HG03460 (cell line): ENCODE measurements around the gene MDH1.
"Not testable (repeated sequence)": the region's sequence is repeated elsewhere in the genome, so short reads cannot be mapped to it uniquely, and the experiment has no call there.

Experiments
- ATAC-seq: cut with Tn5 transposase; IDR thresholded peaks from one replicate; pipeline ENCODE4 v1.9.1; 2021; ENCODE audit not compliant: unreplicated experiment

MDH1 gene

GRCh38 chr2:63587814-63588384, 864 bp upstream of the MDH1 start:
- ATAC-seq, result no peak

DNA sequence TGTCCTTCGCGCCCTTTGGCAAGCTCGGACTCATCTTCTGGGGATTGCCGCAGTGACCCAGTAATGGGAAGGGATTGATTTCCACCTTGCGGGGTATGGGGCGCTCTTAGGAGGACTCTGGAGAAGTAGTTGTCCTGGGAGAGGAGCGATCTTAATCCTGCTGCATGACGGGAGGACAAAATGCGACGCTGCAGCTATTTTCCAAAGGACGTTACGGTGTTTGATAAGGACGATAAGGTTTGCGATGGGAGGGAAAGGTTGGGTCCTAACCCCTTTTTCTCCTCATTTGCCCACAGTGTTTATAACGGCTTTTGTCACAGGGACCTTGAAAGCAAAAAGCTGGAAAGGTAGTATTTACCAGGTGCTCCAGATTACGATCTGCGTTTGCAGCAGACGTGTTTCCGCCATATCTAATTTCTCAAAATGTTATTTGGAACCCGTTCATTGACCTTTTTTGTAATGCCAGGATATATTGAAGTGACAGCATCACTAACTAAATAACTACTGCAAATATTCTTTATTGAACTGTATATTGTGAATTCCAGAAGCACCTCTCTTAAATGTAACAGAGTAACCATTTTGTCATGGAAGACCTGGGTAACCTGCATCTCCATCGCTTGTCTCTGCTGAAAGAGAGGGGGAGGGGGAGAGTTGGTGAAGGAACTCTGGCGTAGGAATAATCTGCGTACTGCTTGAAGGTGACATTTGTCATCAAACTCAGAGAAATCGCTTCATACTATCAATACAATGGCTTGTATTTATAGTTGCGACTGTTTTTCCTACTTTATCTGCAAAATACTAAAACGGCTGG, 590 bp downstream of the MDH1 start:
- ATAC-seq, result peak; percentile 7

DNA sequence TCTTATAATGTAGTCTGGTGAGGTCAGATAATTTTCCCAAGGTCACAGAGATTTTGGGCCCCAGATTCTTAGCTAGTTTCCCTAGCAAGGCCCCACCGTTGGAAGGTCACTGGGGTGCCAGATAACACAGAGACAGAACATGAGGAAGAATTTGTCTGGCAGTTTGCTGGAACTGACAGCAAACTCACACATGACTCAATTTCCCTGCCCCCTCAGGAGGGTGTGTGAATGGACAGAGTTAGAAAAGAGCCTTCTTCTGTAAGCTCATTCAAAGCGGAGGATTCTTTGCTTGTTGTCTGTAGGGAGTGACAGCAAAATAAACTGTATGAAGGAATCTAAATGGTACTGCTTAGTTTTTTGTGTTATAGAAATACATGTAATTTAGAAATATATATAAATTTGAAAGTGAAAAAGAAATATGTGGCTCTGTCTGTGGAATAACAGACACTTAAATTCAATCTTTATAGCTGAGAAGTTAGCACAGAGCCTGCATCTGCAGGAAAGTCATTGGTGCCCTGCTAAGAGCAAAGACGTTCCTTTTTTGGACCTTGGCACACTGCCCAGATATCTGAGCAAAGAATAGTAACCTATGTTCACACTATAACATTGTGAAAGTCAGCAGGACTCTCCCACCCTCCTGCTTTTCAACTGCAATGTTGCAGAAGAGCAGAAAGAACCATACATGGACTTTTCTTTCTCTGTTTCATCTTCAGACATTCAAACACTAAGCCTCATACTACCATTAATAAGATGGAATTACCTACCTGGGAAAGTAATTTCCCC, 2.1 kb downstream of the MDH1 start:
- no peak for ATAC-seq

DNA sequence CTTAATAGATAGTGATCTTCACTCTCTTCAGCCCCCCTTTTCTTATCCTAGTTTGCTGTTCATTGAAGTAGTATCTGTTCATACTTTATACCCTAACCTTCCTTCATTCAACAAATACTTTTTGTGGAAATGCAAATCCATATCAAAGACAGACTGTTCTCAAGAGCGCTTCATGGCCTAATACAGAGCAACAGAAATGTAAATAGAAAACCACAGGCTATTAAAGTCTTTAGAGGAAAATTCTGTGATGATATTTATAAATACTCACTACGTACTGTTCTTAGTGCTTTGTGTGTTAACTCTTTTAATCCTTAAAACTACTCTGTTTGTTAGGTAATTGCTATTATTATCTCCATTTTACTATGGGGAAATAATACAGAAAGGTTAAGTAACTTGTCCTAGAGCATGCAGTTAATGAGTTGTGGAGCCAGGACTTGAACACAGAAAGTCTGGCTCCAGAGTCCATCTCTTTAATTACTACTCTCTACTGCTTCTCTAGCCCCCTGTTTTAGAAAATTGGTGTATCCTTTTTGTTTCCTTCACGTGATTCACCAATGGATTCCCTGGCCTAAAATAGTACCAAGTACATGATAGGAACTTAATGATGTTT, 2.9 kb downstream of the MDH1 start:
- ATAC-seq, result no peak

GRCh38 chr2:63594660-63595059, 5.9 kb downstream of the MDH1 start:
- ATAC-seq, result no peak

DNA sequence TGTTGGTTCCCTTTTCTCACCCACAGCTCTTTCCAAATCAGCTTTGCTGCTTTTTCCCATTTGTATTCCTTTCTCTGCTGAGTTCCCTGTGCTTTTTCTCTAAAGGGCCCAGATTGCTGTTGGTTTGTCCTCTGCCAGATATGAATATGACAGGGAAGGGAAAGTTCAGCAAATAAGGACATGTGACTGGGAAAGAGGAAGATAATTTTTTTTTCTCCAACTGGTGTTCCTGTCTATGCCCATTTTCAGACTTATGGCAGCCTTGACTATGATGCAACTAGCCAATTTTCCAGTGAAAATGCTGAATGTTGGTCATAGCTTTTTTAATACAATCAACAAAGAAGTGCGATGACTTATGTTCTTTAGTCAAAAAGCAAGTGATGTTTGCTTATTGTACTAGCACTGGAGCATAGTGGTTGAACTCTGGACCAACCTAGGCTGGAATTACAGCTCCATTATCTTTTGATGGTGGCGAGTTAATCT, 7.7 kb downstream of the MDH1 start:
- no peak for ATAC-seq

GRCh38 chr2:63598981-63599380, 10.2 kb downstream of the MDH1 start:
- ATAC-seq, result no peak

DNA sequence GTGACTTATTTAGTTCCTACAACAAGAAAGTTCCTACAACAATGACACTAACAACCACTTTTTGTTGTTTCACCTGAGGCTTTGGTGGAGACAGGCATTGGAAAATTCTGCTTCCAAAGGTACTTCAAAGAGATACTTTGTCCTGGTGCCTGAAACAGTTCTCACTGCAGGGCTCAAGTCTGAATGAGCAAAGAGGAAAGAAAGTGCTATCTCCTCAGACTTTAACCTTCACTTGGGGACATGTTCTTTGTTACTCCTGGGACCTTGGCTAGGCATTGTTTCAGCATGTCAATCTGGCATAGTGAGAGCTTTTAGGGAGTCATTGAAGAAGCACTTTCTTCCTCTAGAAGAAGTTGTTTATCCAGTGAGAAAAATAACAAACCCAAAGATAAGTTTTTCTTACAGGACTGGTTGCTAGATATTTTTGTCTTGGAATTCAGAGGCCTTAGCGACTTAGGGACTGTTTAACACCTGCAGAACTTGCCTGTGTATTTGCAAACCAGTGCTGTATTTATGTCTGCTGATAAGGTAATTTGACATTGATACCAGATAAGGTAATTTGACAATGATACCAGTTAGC, 12.2 kb downstream of the MDH1 start:
- ATAC-seq, result no peak

GRCh38 chr2:63604666-63605065, 15.9 kb downstream of the MDH1 start:
- no peak for ATAC-seq

DNA sequence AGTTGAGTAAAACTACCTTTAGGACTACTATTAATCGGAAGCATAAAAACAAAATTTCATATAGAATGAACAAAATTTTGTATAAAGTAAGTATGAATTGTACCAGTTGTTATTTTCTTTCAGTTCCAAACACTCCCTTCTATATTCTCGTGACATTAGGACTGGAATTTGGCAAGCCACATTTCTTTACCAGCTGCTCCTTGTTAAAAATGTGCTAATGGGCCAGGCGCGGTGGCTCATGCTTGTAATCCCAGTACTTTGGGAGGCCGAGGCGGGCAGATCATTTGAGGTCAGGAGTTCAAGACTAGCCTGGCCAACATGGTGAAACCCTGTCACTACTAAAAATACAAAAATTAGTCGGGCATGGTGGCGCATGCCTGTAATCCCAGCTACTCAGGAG, 20.1 kb downstream of the MDH1 start:
- not testable (repeated sequence) for ATAC-seq

GRCh38 chr2:63610525-63610924, 21.8 kb downstream of the MDH1 start:
- no peak for ATAC-seq

DNA sequence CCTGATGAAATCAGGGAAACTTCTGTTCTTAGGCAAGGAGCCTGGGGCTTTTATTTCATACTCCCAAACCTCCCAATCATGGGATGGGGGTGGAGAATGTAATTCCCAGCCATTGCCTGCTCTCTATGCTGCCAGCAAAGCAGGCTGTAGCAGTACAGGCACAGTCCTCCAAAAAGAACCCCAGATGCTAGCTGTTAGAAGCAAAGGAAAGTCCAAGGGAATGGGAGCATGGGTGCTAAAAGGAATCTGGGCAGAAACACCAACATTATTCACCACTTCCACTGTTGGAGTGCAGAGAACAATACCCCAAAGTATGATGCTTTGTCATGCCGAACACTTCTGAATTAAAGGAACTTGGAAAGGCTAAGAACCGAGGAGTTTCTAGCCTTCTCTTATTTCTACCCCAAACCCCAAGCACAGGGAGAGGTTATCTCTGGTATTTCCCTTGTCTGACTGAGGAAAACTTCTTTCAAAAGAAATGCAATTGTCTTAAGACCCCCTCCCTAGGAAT, 24.7 kb downstream of the MDH1 start:
- no peak for ATAC-seq

- no peak for ATAC-seq
These were observed 25.7 kb downstream of the MDH1 start for GRCh38 chr2:63614448-63614968.

- ATAC-seq, result no peak
These were observed 26.5 kb downstream of the MDH1 start for GRCh38 chr2:63614983-63615945.

- no peak for ATAC-seq
These were observed 28.6 kb downstream of the MDH1 start for GRCh38 chr2:63617366-63617765.

- no peak for ATAC-seq
These were observed 30.6 kb downstream of the MDH1 start for GRCh38 chr2:63619328-63619727.

DNA sequence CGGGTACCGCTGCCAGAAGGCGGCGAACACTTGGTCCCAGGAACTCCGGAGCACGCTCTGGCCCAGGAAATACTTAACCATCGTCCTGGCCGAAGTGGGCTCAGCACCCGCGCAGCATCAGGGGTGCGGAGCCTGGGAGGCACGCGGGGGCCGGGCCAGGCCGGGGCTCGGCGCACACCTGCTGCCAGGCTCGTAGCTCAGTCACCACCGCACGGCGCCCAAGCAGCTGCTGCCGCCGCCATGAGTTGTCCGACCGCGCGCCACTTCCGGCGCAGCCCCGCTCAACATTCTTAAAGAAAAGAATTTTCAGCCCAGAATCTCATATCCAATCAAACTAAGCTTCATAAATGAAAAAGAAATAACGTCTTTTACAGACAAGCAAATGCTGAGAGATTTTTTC, 34.0 kb downstream of the MDH1 start:
- ATAC-seq, result no peak

DNA sequence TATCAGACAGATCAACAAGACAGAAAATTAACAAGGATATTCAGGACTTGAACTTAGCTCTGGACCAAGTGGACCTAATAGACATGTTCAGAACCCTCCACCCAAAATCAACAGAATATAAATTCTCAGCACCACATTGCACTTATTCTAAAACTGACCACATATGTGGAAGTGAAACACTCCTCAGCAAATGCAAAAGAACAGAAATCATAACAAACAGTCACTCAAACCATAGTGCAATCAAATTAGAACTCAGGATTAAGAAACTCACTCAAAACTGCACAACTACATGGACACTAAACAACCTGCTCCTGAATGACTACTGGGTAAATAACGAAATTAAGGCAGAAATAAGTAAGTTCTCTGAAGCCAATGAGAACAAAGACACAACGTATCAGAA, 35.0 kb downstream of the MDH1 start:
- not testable (repeated sequence) for ATAC-seq

- ATAC-seq, result no peak
These were observed 39.1 kb downstream of the MDH1 start for GRCh38 chr2:63627866-63628265.
